ENCODE data around the gene CBR1.
"Not testable (repeated sequence)": the region's sequence is repeated elsewhere in the genome, so short reads cannot be mapped to it uniquely, and the experiment has no call there.

CBR1 gene

GRCh38 chr21:36063375-36064084, 6.3 kb upstream of the CBR1 start:
- no peak for TF ChIP-seq POLR2A (IDR thresholded peaks at IDR 0.05; ENCODE audit: low read length)
- no peak for TF ChIP-seq GATA1 (IDR thresholded peaks at IDR 0.05; ENCODE audit: low read depth, low read length)
- no peak for DNase-seq

- no peak for DNase-seq
- TF ChIP-seq GATA1 (IDR thresholded peaks at IDR 0.05; ENCODE audit: low read depth, low read length): no peak
- no peak for TF ChIP-seq POLR2A (IDR thresholded peaks at IDR 0.05; ENCODE audit: low read length)
These were observed 5.8 kb upstream of the CBR1 start for GRCh38 chr21:36064085-36064460.

GRCh38 chr21:36065497-36066036, 4.3 kb upstream of the CBR1 start:
- TF ChIP-seq GATA1 (IDR thresholded peaks at IDR 0.05; ENCODE audit: low read depth, low read length) (no peak), POLR2A (IDR thresholded peaks at IDR 0.05; ENCODE audit: low read length) (no peak)
- peak in 1 of 2 experiments; percentile 7 for DNase-seq

- peak in 1 of 2 experiments; percentile 21 for DNase-seq
- TF ChIP-seq POLR2A (IDR thresholded peaks at IDR 0.05; ENCODE audit: low read length): no peak
- no peak for TF ChIP-seq GATA1 (IDR thresholded peaks at IDR 0.05; ENCODE audit: low read depth, low read length)
These were observed 951 bp upstream of the CBR1 start for GRCh38 chr21:36068748-36069398.

- DNase-seq: no peak
- no peak for TF ChIP-seq POLR2A (IDR thresholded peaks at IDR 0.05; ENCODE audit: low read length)
- TF ChIP-seq GATA1 (IDR thresholded peaks at IDR 0.05; ENCODE audit: low read depth, low read length): no peak
These were observed 1.2 kb downstream of the CBR1 start for GRCh38 chr21:36070999-36071398.

- TF ChIP-seq POLR2A (IDR thresholded peaks at IDR 0.05; ENCODE audit: low read length) (no peak), GATA1 (IDR thresholded peaks at IDR 0.05; ENCODE audit: low read depth, low read length) (no peak)
These were observed 2.8 kb downstream of the CBR1 start for GRCh38 chr21:36072453-36073162.

GRCh38 chr21:36073181-36073580, 3.4 kb downstream of the CBR1 start:
- no peak for DNase-seq
- TF ChIP-seq POLR2A (IDR thresholded peaks at IDR 0.05; ENCODE audit: low read length) (no peak), GATA1 (IDR thresholded peaks at IDR 0.05; ENCODE audit: low read depth, low read length) (no peak)

More at GRCh38 chr21:36072453-36073162, 2.8 kb downstream of the CBR1 start:
- no peak for DNase-seq

- DNase-seq: not testable (repeated sequence)
These were observed 4.1 kb downstream of the CBR1 start for GRCh38 chr21:36073911-36074310.

GRCh38 chr21:36075171-36075570, 5.3 kb downstream of the CBR1 start:
- TF ChIP-seq GATA1 (IDR thresholded peaks at IDR 0.05; ENCODE audit: low read depth, low read length) (no peak), POLR2A (IDR thresholded peaks at IDR 0.05; ENCODE audit: low read length) (no peak)
- DNase-seq: no peak

GRCh38 chr21:36075953-36076352, 6.1 kb downstream of the CBR1 start:
- TF ChIP-seq GATA1 (IDR thresholded peaks at IDR 0.05; ENCODE audit: low read depth, low read length) (no peak), POLR2A (IDR thresholded peaks at IDR 0.05; ENCODE audit: low read length) (no peak)
- no peak for DNase-seq

- DNase-seq: peak; percentile 27 to 49
- TF ChIP-seq POLR2A (IDR thresholded peaks at IDR 0.05; ENCODE audit: low read length) (no peak), GATA1 (IDR thresholded peaks at IDR 0.05; ENCODE audit: low read depth, low read length) (no peak)
These were observed 7.2 kb downstream of the CBR1 start for GRCh38 chr21:36076878-36077655.

- no peak for DNase-seq
- TF ChIP-seq GATA1 (IDR thresholded peaks at IDR 0.05; ENCODE audit: low read depth, low read length) (no peak), POLR2A (IDR thresholded peaks at IDR 0.05; ENCODE audit: low read length) (no peak)
These were observed 7.9 kb downstream of the CBR1 start for GRCh38 chr21:36077758-36078157.

GRCh38 chr21:36079010-36079649, 9.3 kb downstream of the CBR1 start:
- DNase-seq: peak in 1 of 2 experiments; percentile 46
- TF ChIP-seq GATA1 (IDR thresholded peaks at IDR 0.05; ENCODE audit: low read depth, low read length): no peak
- TF ChIP-seq POLR2A (IDR thresholded peaks at IDR 0.05; ENCODE audit: low read length): no peak
